KMS-11 (cell line): Measurements from ENCODE around the gene ABHD12.

ENCODE experiments used
- H2AFZ ChIP-seq: fragments of 200-600 bp; sonication (generic); 2 replicates; pipeline ENCODE4 v1.6.1; 2016; ENCODE audit warnings: antibody characterized with exemption, mixed run types, low read depth
- H3K27ac ChIP-seq: fragments of 200-600 bp; sonication (generic); 2 replicates; pipeline ENCODE4 v1.6.1; 2016; ENCODE audit warnings: mild to moderate bottlenecking, mixed run types
- H3K27me3 ChIP-seq: fragments of 200-600 bp; sonication (generic); 2 replicates; pipeline ENCODE4 v1.6.1; 2017; ENCODE audit warnings: mild to moderate bottlenecking, low read depth, mixed run types, moderate library complexity; ENCODE audit not compliant: insufficient read depth
- H3K36me3 ChIP-seq: fragments of 200-600 bp; sonication (generic); 2 replicates; pipeline ENCODE4 v1.6.1; 2017; ENCODE audit warnings: mild to moderate bottlenecking, mixed run types; ENCODE audit not compliant: insufficient read depth
- H3K4me1 ChIP-seq: fragments of 200-600 bp; sonication (generic); 2 replicates; pipeline ENCODE4 v1.6.1; 2016; ENCODE audit warnings: mild to moderate bottlenecking, low read depth, mixed run types; ENCODE audit not compliant: poor library complexity, severe bottlenecking
- H3K4me2 ChIP-seq: fragments of 200-600 bp; sonication (generic); 2 replicates; pipeline ENCODE4 v1.7.0; 2016; ENCODE audit warnings: mild to moderate bottlenecking, mixed run types
- H3K4me3 ChIP-seq: fragments of 200-600 bp; sonication (generic); IDR thresholded peaks from 2 replicates; pipeline ENCODE4 v1.6.1; 2017; ENCODE audit warnings: low read depth, low read length, mixed read lengths; ENCODE audit not compliant: insufficient read depth
- H3K79me2 ChIP-seq: fragments of 200-600 bp; sonication (generic); 2 replicates; pipeline ENCODE4 v1.6.1; 2016; ENCODE audit warnings: low read depth, mixed run types; ENCODE audit not compliant: insufficient read depth
- H3K9ac ChIP-seq: fragments of 200-600 bp; sonication (generic); 2 replicates; pipeline ENCODE4 v1.6.1; 2016; ENCODE audit warnings: mild to moderate bottlenecking, mixed run types
- H4K20me1 ChIP-seq: fragments of 200-600 bp; sonication (generic); 2 replicates; pipeline ENCODE4 v1.6.1; 2016; ENCODE audit warnings: mild to moderate bottlenecking, mixed run types; ENCODE audit not compliant: insufficient read depth
- CTCF ChIP-seq: fragments of 200-600 bp; sonication (generic); conservative IDR thresholded peaks from 2 replicates; pipeline ENCODE4 v1.6.1; 2017; ENCODE audit warnings: low read depth, mild to moderate bottlenecking, antibody characterized with exemption, low read length, moderate library complexity, mixed read lengths

Gene ABHD12

GRCh38 chr20:25344634-25345033, 46.0 kb downstream of the ABHD12 start:
- H3K9ac ChIP-seq: no peak overlapping the region
- H3K4me2 ChIP-seq: no peak overlapping the region
- H3K36me3 ChIP-seq: no peaks in the 10 kb centered on the region
- 0 out of 2 replicates have a peak, but pooled peaks cover 6% of the 10 kb centered on the region for H4K20me1 ChIP-seq
- no peaks in the 10 kb centered on the region for H3K27me3 ChIP-seq
- H3K27ac ChIP-seq: no peak overlapping the region
- H3K79me2 ChIP-seq: peaks cover 84% of the 10 kb centered on the region
- peaks cover 61% of the 10 kb centered on the region for H3K4me1 ChIP-seq
- H2AFZ ChIP-seq: no peak overlapping the region
- no peak overlapping the region for H3K4me3 ChIP-seq
- TF ChIP-seq CTCF: no peak

GRCh38 chr20:25341716-25342680, 48.6 kb downstream of the ABHD12 start:
- Histone ChIP-seq H3K79me2 (peaks cover 80% of the 10 kb centered on the region), H3K4me1 (peaks cover 69% of the 10 kb centered on the region), H4K20me1 (0 out of 2 replicates have a peak, but pooled peaks cover 6% of the 10 kb centered on the region), H3K36me3 (no peaks in the 10 kb centered on the region), H3K9ac (no peak overlapping the region), H2AFZ (no peak overlapping the region), H3K4me2 (peak overlapping the region; percentile 84), H3K4me3 (no peak overlapping the region), H3K27me3 (no peaks in the 10 kb centered on the region), H3K27ac (peak overlapping the region; percentile 62)
- TF ChIP-seq CTCF: no peak

- Histone ChIP-seq H3K4me3 (no peak overlapping the region), H3K9ac (no peak overlapping the region), H4K20me1 (no peaks in the 10 kb centered on the region), H3K4me1 (peaks cover 65% of the 10 kb centered on the region), H3K4me2 (peak overlapping the region; percentile 84; the same call in 1 of the 2 replicates), H3K79me2 (peaks cover 64% of the 10 kb centered on the region), H3K27ac (no peak overlapping the region; the same call in 1 of the 2 replicates), H3K36me3 (no peaks in the 10 kb centered on the region), H2AFZ (no peak overlapping the region), H3K27me3 (no peaks in the 10 kb centered on the region)
- TF ChIP-seq CTCF: no peak
Measured at GRCh38 chr20:25340380-25340779, 50.3 kb downstream of the ABHD12 start.

- H3K4me1 ChIP-seq: peaks cover 62% of the 10 kb centered on the region
- H2AFZ ChIP-seq: no peak overlapping the region
- H3K9ac ChIP-seq: no peak overlapping the region
- H3K27me3 ChIP-seq: no peaks in the 10 kb centered on the region
- H3K36me3 ChIP-seq: no peaks in the 10 kb centered on the region
- no peak overlapping the region for H3K27ac ChIP-seq
- no peak overlapping the region; the same call in 1 of the 2 replicates for H3K4me2 ChIP-seq
- H3K4me3 ChIP-seq: no peak overlapping the region
- no peak for TF ChIP-seq CTCF
- H3K79me2 ChIP-seq: peaks cover 57% of the 10 kb centered on the region
- no peaks in the 10 kb centered on the region for H4K20me1 ChIP-seq
Measured at GRCh38 chr20:25339608-25340007, 51.0 kb downstream of the ABHD12 start.
